GM18505 (cell line): ENCODE data around the gene TIE1.

Experiments
- ATAC-seq: cut with Tn5 transposase; IDR thresholded peaks from one replicate; pipeline ENCODE4 v1.9.1; 2021; ENCODE audit not compliant: unreplicated experiment
- POLR2A ChIP-seq: IDR thresholded peaks from 4 replicates; pipeline ENCODE4 v1.6.1; 2011; ENCODE audit warnings: borderline replicate concordance; ENCODE audit not compliant: insufficient read depth, insufficient read length; ENCODE audit errors: extremely low read depth

The TIE1 gene

DNA sequence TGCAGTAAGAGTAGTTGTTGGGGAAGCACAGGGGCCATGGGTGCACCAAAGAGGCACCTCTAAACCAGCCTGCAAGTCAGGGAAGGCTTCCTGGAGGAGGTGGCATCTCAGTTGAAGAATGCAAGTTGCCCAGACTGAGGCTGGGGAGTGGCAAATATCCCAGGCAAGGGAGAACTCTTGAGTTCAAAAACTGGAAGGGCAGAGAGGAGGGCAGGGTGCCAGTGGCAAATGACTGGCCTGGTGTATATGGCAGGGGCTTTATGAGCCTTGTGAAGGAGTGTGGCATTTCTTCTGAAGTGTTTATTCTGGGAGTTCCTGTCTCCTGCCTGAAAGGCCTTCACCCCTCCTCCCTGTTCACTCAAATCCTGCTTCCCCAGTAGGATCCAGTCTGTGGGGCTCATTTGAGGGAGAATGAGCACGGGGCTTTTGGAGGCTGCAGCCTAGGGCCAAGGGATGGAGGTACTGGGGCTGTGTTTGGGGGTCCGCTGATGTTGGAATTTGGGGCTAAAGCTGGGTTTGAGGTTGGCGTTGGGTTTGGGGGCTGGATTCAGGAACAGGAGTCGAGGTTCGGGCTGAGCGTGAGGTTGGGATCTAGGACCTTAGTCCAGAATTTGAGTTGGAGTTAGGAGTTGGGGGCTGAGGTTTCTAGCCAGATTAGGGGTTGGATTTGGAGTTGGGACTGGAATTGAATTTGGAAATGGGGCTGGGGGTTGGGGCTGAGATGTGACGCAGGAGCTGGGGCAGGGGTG is 31.0 kb upstream of the TIE1 start, which contains the start of gene TMEM125:
Gene TMEM125, plus strand, starts transcription at position 357 of the 749 bp plus-strand sequence. CDS start 2,740 bp downstream, outside the sequence.
- ATAC-seq = no peak
- TF ChIP-seq POLR2A = no peak

DNA sequence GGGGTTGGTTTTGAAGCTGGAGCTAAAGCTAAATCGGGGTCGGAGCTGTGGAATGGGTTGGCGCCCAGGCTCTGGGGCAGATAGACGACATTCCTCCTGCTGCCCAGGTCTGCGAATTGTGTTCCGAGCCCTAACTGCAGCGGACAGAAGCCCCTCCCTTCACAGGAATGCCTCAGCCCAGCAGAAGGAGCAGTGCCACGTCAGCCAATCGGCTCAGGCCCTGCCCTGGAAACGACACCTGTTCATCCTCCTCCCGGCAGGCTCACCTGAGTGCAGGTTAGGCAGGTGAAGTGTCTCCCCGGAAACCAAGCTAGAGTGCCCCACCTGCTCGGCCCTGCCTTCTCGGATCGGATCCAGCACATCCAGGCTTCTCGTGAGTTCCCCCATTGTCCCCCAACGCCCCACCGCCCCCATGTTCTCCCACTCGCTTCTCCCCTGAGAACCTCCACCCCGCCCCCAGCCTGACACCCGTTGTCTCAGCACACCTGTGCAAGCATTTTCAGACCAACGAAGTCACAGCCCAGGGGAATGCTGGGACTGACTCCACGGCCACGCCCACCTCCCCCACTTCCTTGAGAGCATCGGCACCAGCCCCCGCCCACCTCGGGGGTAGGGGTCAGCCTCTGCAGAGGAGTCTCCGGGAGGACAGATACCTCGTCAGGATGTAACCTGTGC is 30.2 kb upstream of the TIE1 start:
- no peak for ATAC-seq
- no peak for TF ChIP-seq POLR2A

DNA sequence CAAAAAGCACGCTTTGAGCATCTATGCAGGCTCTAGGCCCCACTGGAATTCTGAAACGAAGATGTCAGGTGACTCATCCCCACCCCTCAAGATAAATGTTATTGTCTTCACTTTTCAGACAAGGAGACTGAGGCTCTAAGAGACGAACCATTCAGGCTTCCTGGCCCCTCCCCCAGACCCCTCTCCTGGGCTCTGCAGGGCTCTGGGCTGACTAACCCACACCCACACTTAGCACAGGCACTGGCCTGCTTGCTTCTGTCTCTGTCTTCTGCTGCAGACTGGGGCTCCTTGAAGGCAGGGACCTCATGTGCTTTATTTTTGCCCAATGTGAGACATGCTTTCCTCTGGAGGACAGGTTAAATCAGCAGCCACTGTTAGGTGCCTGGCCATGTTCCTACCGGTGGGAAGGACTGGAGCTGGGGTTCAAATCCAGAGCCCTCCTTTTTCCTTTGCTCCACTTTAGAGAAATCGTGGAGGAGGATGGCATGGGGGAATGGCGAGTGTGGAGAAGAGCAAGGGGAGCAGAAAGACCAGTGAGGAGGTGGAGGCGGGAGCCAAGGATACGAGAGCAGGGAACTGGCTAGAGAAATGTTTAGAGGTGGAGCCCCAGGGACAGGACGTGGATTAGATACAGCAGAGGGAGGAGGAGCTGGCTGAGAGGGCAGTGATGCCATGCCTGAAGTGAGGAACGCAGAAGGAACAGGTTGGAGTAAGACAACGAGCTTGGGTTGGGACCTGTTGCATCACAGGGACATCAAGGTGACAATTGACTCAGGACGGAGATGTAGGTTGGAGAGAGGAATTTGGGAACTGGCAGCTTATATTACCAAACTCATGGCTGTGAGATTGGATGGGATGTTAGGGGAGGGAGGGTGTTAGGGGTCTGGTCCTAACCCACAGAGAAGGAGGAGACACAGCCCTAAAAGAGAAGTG is 29.3 kb upstream of the TIE1 start:
- ATAC-seq = no peak
- no peak for TF ChIP-seq POLR2A

DNA sequence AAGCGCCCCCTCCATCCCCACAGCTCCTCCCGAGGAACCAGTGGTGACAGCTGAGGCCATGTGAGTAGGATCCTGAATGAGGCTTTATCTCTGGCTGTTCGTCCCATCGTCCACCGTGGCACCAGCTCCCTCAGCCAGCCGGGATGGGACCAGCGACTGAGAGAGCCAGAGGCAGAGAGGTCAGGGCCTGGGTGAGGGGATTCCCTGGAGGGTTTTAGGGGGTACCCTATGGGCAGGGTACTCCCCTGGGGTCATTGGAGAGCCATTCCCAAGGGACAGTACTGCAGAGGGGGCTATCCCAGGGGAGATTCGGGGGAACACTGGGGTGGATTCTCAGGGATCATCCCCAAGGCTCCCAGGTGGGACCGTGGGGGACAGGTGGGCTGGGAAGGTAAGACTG is 28.6 kb upstream of the TIE1 start:
- ATAC-seq = no peak
- no peak for TF ChIP-seq POLR2A

DNA sequence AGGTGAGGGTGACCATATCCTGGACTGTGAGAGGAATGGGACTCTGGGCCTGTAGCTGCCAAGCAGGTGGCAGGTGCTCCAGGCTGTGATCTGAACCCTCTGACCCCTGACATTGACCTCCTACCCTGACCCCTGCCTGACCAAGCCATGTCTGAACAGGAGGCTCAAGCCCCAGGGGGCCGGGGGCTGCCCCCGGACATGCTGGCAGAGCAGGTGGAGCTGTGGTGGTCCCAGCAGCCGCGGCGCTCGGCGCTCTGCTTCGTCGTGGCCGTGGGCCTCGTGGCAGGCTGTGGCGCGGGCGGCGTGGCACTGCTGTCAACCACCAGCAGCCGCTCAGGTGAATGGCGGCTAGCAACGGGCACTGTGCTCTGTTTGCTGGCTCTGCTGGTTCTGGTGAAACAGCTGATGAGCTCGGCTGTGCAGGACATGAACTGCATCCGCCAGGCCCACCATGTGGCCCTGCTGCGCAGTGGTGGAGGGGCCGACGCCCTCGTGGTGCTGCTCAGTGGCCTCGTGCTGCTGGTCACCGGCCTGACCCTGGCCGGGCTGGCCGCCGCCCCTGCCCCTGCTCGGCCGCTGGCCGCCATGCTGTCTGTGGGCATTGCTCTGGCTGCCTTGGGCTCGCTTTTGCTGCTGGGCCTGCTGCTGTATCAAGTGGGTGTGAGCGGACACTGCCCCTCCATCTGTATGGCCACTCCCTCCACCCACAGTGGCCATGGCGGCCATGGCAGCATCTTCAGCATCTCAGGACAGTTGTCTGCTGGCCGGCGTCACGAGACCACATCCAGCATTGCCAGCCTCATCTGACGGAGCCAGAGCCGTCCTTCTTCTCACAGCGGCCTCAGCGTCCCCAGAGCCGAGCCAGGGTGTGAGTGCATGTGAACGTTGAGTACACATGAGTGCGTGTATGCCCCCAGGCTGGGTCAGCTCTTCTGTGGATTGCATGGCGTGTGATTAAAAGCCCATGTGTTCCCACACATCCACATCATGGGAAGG is 27.9 kb upstream of the TIE1 start:
- no peak for ATAC-seq
- no peak for TF ChIP-seq POLR2A

- no peak for TF ChIP-seq POLR2A
- no peak for ATAC-seq
Observed at GRCh38 chr1:43273708-43274107, 27.1 kb upstream of the TIE1 start.

- TF ChIP-seq POLR2A = no peak
- no peak for ATAC-seq
Observed at GRCh38 chr1:43274125-43274803, 26.5 kb upstream of the TIE1 start.

- ATAC-seq = no peak
- no peak for TF ChIP-seq POLR2A
Observed at GRCh38 chr1:43274804-43275180, 26.0 kb upstream of the TIE1 start.

DNA sequence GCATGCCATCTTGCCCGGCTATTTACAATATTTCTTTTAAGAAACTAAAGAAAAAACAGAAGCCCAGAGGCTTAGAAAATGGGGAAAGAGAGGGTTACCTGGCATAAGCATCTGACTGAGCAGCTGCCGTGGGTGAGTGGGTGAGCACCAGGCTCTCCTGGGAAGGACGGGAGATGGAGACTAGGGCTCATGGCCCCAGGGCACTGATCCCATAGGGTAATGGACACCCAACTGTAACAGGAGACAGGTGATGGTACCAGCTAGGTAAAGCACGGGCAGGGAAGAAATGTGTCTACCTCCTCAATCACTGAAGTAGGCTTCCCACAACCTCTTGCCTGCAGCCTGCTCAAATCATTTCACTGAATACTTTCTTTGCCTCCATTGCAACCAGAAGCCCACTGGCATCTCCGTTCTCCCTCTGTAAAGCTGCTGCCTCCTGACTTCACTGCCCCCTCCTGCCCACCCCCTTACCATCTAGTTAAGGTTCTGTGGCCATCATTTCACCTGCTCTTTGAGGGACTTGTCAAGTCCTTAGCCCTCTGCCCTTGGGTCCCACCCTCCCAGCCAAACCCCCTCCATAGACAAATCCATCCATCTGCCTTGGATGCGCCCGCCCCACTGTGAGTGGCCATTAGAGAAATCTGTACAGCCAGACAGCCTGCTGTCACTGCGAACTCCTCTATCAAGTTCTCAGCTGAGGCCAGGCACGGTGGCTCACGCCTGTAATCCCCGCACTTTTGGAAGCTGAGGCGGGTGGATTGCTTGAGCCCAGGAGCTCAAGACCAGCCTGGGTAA is 24.8 kb upstream of the TIE1 start:
- no peak for ATAC-seq
- TF ChIP-seq POLR2A = no peak

GRCh38 chr1:43276673-43277072 is 24.1 kb upstream of the TIE1 start:
- TF ChIP-seq POLR2A = no peak
- ATAC-seq = no peak
